CD4-positive, alpha-beta T cell treated with Interleukin-2 at 100 ng/mL for 4 hours (primary cell): ENCODE results near the gene CYP17A1.

Source experiments
- DNase-seq: peaks from one replicate; pipeline ENCODE4 v3.0.0-alpha.2; 2020; ENCODE audit warnings: low spot score

CYP17A1 gene

GRCh38 chr10:102808380-102808779 lies 28.8 kb downstream of the CYP17A1 start:
- no peak for DNase-seq

- DNase-seq = no peak
These were observed 32.7 kb downstream of the CYP17A1 start for GRCh38 chr10:102804382-102805055.

GRCh38 chr10:102802920-102803534 lies 34.2 kb downstream of the CYP17A1 start:
- no peak for DNase-seq

GRCh38 chr10:102801978-102802377 lies 35.2 kb downstream of the CYP17A1 start:
- DNase-seq = no peak

- no peak for DNase-seq
These were observed 35.7 kb downstream of the CYP17A1 start for GRCh38 chr10:102801496-102801895.

GRCh38 chr10:102800611-102801335 lies 36.4 kb downstream of the CYP17A1 start:
- no peak for DNase-seq

GRCh38 chr10:102799691-102800471 lies 37.3 kb downstream of the CYP17A1 start:
- DNase-seq = no peak

- DNase-seq = peak; percentile 36
These were observed 40.6 kb downstream of the CYP17A1 start for GRCh38 chr10:102796407-102797176.

GRCh38 chr10:102795453-102796406 lies 41.5 kb downstream of the CYP17A1 start:
- no peak for DNase-seq

- no peak for DNase-seq
These were observed 45.3 kb downstream of the CYP17A1 start for GRCh38 chr10:102791754-102792395.

GRCh38 chr10:102785818-102786217 lies 51.4 kb downstream of the CYP17A1 start:
- no peak for DNase-seq

GRCh38 chr10:102783568-102783967 lies 53.6 kb downstream of the CYP17A1 start:
- no peak for DNase-seq

GRCh38 chr10:102782673-102783551 lies 54.3 kb downstream of the CYP17A1 start:
- no peak for DNase-seq

GRCh38 chr10:102781921-102782557 lies 55.2 kb downstream of the CYP17A1 start:
- DNase-seq = no peak

GRCh38 chr10:102781090-102781920 lies 55.9 kb downstream of the CYP17A1 start:
- no peak for DNase-seq
